ENCODE data around the gene DCTN2.
"Not testable (repeated sequence)": the region's sequence is repeated elsewhere in the genome, so short reads cannot be mapped to it uniquely, and the experiment has no call there.

Gene DCTN2

GRCh38 chr12:57576613-57577160 is 29.7 kb upstream of the DCTN2 start:
- DNase-seq, result no peak

GRCh38 chr12:57575771-57576612 is 29.0 kb upstream of the DCTN2 start:
- no peak for DNase-seq

GRCh38 chr12:57574795-57575194 is 27.8 kb upstream of the DCTN2 start:
- no peak for DNase-seq

- DNase-seq, result no peak
These were observed 25.2 kb upstream of the DCTN2 start for GRCh38 chr12:57571926-57572762.

- DNase-seq, result not testable (repeated sequence)
These were observed 23.4 kb upstream of the DCTN2 start for GRCh38 chr12:57570438-57570837.

GRCh38 chr12:57569858-57570257 is 22.9 kb upstream of the DCTN2 start:
- DNase-seq, result no peak

- no peak for DNase-seq
These were observed 21.8 kb upstream of the DCTN2 start for GRCh38 chr12:57568838-57569237.

GRCh38 chr12:57564178-57564740 is 17.3 kb upstream of the DCTN2 start:
- no peak for DNase-seq

GRCh38 chr12:57563358-57563757 is 16.4 kb upstream of the DCTN2 start:
- no peak for DNase-seq

GRCh38 chr12:57561117-57561516 is 14.1 kb upstream of the DCTN2 start:
- not testable (repeated sequence) for DNase-seq

GRCh38 chr12:57560516-57560915 is 13.5 kb upstream of the DCTN2 start:
- DNase-seq, result no peak

- DNase-seq, result no peak
These were observed 11.9 kb upstream of the DCTN2 start for GRCh38 chr12:57558864-57559263.

GRCh38 chr12:57554897-57555296 is 7.9 kb upstream of the DCTN2 start:
- no peak for DNase-seq

- no peak for DNase-seq
These were observed 7.5 kb upstream of the DCTN2 start for GRCh38 chr12:57554453-57554852.

- DNase-seq, result no peak
These were observed 6.6 kb upstream of the DCTN2 start for GRCh38 chr12:57553343-57554202.

GRCh38 chr12:57552835-57553313 is 5.9 kb upstream of the DCTN2 start:
- no peak for DNase-seq

- DNase-seq, result no peak
These were observed 5.3 kb upstream of the DCTN2 start for GRCh38 chr12:57552306-57552651.

GRCh38 chr12:57551637-57552305 is 4.8 kb upstream of the DCTN2 start:
- DNase-seq, result no peak

- no peak for DNase-seq
These were observed 3.9 kb upstream of the DCTN2 start for GRCh38 chr12:57550641-57551549.

- peak; percentile 29 to 63 for DNase-seq
These were observed 3.1 kb upstream of the DCTN2 start, which contains the start of gene KIF5A for GRCh38 chr12:57549909-57550640. TSS of gene KIF5A (plus strand) at chr12:57550044. CDS start at chr12:57550272, 228 bp downstream.

Measured in CD4-positive, alpha-beta T cell treated with Interferon alpha-2 for 1 hour (primary cell).